NOMO-1 treated with dmso at 0.1 percent for 144 hours (cell line): Measurements from ENCODE around the gene NUDC.
"Not testable (repeated sequence)": the region's sequence is repeated elsewhere in the genome, so short reads cannot be mapped to it uniquely, and the experiment has no call there.

Experiments used
- DNase-seq: peaks from one replicate; lab custom pipeline; 2025; ENCODE audit not compliant: unreplicated experiment; lab: John Stamatoyannopoulos, UW

NUDC gene

GRCh38 chr1:26911399-26912146 is 10.0 kb upstream of the NUDC start:
- DNase-seq: no peak

- DNase-seq: no peak
These were observed 9.4 kb upstream of the NUDC start for GRCh38 chr1:26912147-26912490.

GRCh38 chr1:26913389-26913753 is 8.2 kb upstream of the NUDC start:
- DNase-seq: no peak

DNA sequence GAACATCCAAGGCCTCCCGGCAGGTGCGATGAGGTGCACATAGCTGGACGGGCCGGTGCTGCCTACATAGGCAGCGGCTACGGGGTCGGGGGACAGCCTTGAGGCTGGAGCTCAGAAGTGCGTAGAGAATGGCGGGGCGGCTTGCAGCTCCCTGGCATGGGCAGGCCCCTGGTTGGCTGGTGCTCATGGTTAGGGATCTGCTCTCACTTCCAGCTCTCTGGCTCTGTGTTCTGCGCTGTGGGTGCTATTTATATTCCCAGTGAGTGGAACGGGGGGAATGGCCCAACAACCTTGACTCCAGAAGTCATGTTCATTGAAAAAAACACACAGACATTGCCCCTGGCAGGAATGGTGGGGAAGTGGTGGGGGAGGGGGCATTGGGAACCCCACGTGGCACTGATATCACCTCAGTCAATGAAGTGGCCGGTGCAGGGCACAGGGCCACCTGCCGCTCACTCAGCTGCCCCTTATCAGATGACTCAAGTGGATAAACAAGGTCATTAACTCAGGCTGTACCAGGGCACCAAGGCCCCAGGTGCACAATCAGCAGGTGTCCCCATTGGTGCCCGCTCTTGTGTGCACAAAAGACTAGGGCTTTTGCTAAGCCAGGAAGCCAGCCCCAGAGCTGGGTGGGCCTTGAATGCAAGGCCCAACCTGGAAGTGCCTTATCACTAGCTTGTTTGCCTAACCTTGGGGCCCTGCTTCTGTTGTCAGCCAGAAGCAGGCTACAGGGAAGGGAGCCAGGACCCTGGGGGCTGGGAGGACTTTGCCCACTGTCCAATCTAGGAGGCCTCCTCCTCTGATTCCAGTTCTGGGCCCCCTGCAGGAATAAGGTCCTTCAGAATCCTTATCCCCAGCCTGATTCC is 7.6 kb upstream of the NUDC start, which contains the start of gene NR0B2:
Gene NR0B2, minus strand, starts transcription at position 222 of the 866 bp plus-strand sequence. Its CDS starts 35 bp downstream, at position 187.
- no peak for DNase-seq

GRCh38 chr1:26915204-26915842 is 6.2 kb upstream of the NUDC start:
- no peak for DNase-seq

DNA sequence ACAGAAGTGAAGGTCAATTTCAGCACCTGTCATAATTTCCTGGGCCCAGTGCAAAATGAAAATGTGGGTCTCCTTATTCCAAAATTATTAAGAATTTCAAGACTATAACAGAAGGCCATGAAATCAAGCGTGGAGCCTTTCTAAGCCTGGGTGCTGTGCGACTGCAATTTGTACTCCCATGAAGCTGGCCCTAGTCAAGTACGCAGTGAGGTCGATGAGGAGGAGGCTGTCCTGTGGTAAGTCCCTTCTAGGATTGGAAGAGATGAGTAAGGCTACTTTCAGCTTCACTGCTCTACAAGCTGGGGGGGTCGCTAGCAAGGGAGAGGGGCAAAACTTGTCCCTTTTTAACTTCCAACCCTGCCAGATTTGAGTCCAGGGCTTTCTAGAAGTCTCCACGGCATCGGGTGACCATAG is 410 bp upstream of the NUDC start:
- no peak for DNase-seq

GRCh38 chr1:26922431-26922729 is 837 bp downstream of the NUDC start:
- no peak for DNase-seq

DNA sequence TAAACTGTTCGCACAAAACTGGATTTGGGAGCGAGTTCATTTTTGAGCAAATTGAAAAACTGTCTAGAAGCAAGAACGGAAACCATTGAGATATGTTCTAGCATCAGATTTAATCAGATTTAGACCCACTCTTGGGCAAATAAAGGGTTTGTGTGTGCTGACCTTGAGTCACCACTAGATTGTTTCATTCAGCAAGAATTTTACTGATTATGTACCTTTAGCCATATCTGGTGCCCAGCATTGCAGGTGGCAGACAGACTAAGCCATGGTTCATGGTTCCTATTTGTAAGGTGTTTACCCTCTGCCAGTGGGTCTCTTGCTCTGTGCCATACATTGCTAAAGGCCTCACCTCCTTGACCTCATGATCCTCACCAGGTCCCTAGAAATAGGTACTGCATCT is 1.4 kb downstream of the NUDC start:
- no peak for DNase-seq

GRCh38 chr1:26923711-26924110 is 2.2 kb downstream of the NUDC start:
- DNase-seq: no peak

GRCh38 chr1:26932531-26932930 is 11.0 kb downstream of the NUDC start:
- peak; percentile 76 for DNase-seq

DNA sequence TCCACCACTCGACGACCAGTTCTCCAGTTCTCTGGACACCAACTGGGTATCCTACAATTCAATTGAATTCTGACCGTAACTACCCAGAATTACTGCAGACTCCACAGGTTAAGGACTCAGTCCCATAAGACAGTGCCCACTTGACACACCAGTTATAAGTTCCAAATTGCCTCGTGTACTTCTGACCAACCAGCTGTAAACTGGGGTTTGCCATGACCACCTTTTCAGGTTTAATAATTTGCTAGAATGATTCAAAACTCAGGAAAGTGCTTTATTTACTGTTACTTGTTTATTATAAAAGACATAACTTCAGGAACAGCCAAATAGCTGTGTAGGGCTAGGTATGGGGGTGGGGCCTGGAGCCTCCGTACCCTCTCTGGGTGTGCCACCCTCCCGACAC is 15.3 kb downstream of the NUDC start:
- no peak for DNase-seq

GRCh38 chr1:26938004-26938658 is 16.6 kb downstream of the NUDC start:
- DNase-seq: no peak

GRCh38 chr1:26938659-26939025 is 17.1 kb downstream of the NUDC start:
- no peak for DNase-seq

- DNase-seq: no peak
These were observed 19.8 kb downstream of the NUDC start for GRCh38 chr1:26941311-26941710.

- no peak for DNase-seq
These were observed 21.1 kb downstream of the NUDC start for GRCh38 chr1:26942656-26943055.

- no peak for DNase-seq
These were observed 23.6 kb downstream of the NUDC start for GRCh38 chr1:26945138-26945537.

- no peak for DNase-seq
These were observed 24.2 kb downstream of the NUDC start for GRCh38 chr1:26945728-26946127.

DNA sequence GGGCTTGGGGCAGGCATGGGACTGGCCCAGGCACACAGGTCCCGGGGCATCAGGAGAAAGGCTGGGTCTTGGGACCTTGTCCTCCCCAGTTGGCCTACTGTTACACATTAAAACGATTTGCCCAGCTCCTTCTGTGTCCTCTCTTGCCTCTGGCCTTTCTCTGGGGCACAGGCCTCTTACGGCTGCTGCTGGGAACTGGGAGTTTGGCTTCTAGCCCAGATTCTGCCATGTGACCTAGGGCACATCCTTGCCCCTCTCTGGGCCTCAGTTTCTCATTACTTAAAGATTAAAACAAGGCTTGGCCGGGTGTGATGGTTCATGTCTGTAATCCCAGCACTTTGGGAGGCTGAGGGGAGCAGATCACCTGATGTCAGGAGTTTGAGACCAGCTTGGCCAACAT is 24.7 kb downstream of the NUDC start:
- no peak for DNase-seq

DNA sequence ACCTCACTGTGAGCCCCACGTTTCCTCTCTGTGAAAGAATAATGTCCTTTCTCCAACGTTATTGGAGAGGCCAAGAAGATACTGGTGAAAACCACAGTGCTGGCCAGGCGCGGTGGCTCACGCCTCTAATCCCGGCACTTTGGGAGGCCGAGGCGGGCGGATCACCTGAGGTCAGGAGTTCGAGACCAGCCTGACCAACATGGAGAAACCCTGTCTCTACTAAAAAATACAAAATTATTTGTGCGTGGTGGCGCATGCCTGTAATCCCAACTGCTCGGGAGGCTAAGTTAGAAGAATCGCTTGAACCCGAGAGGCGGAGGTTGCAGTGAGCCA is 27.1 kb downstream of the NUDC start:
- not testable (repeated sequence) for DNase-seq

DNA sequence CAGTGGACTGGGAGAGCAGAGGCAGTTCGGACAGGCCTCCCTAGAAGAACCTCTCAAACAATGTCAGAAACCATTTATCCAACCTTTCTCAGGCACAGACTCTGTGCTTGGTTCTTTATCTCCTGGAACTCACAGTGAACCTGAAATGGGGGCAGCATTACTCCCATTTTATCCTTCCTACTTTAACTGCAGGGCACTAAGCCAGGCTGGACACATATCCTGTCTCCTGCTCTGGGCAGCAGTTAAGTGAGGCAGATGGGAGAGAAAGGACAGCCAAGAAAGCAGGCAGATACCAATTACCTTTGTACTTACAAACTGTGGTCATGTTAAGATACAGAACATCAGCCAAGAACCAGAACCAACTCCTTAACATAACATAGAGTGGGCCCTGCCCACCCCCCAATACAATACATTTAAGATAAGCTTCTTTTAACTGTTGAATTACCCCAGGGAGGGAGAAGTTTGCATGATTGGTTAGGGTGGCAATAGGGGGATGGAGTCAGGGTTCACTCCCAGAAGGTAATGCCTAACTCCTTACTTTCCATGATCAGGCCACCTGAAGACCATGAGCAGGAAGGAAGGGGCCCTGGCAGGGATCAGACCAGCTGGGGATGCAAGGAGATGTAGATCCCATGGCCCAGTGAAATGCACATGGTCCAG is 27.9 kb downstream of the NUDC start:
- no peak for DNase-seq

GRCh38 chr1:26949926-26950319 is 28.4 kb downstream of the NUDC start:
- DNase-seq: no peak
